ENCODE data around the gene LMNTD2.

- TF ChIP-seq CTCF (IDR thresholded peaks at IDR 0.05; ENCODE audit: poor library complexity) (no peak), EZH2 (IDR thresholded peaks at IDR 0.05; ENCODE audit: borderline replicate concordance) (no peak), EZH2phosphoT487 (IDR thresholded peaks at IDR 0.05; ENCODE audit: low read depth, severe bottlenecking, unreplicated experiment) (no peak)
Observed at GRCh38 chr11:561148-562003, 838 bp upstream of the LMNTD2 start.
